Stimulated activated CD4-positive, alpha-beta T cell treated with anti-CD3 and anti-CD28 coated beads, Interleukin-12 subunit alpha, Interleukin-12 subunit beta, amount 100 ng/mL, for 48 hours (primary cell): ENCODE results near the gene TFEB.

Experiments
- DNase-seq, 3 donors: peaks; one replicate each; pipeline ENCODE4 v3.0.0-alpha.2; 2020; ENCODE audit warnings: low read depth in 2 of 3, low spot score in 1 of 3

Gene TFEB

GRCh38 chr6:41655176-41655575 lies 80.2 kb downstream of the TFEB start:
- DNase-seq, result no peak

- no peak for DNase-seq
Observed at GRCh38 chr6:41654698-41655151, 80.7 kb downstream of the TFEB start.

GRCh38 chr6:41654151-41654697 lies 81.2 kb downstream of the TFEB start:
- no peak for DNase-seq

- no peak for DNase-seq
Observed at GRCh38 chr6:41653691-41654090, 81.7 kb downstream of the TFEB start.

- DNase-seq, result no peak
Observed at GRCh38 chr6:41652866-41653652, 82.3 kb downstream of the TFEB start.

GRCh38 chr6:41651962-41652657 lies 83.3 kb downstream of the TFEB start:
- DNase-seq, result no peak

- no peak for DNase-seq
Observed at GRCh38 chr6:41651246-41651961, 84.0 kb downstream of the TFEB start.

- DNase-seq, result no peak
Observed at GRCh38 chr6:41650120-41650519, 85.3 kb downstream of the TFEB start.

GRCh38 chr6:41649596-41649995 lies 85.8 kb downstream of the TFEB start:
- DNase-seq, result no peak

GRCh38 chr6:41648921-41649320 lies 86.5 kb downstream of the TFEB start:
- no peak for DNase-seq

- DNase-seq, result no peak
Observed at GRCh38 chr6:41648070-41648585, 87.3 kb downstream of the TFEB start.

- no peak for DNase-seq
Observed at GRCh38 chr6:41647061-41647511, 88.3 kb downstream of the TFEB start.

- no peak for DNase-seq
Observed at GRCh38 chr6:41646026-41646795, 89.2 kb downstream of the TFEB start.

GRCh38 chr6:41645007-41645618 lies 90.3 kb downstream of the TFEB start:
- DNase-seq, result no peak

GRCh38 chr6:41644297-41644879 lies 91.0 kb downstream of the TFEB start:
- no peak for DNase-seq

GRCh38 chr6:41643899-41644269 lies 91.5 kb downstream of the TFEB start:
- no peak for DNase-seq

- DNase-seq, result no peak
Observed at GRCh38 chr6:41642960-41643898, 92.2 kb downstream of the TFEB start.

- DNase-seq, result no peak
Observed at GRCh38 chr6:41642090-41642959, 93.1 kb downstream of the TFEB start.
